Smooth muscle cell of the brain vasculature (primary cell): ENCODE results near the gene KANSL1.
"Not testable (repeated sequence)": the region's sequence is repeated elsewhere in the genome, so short reads cannot be mapped to it uniquely, and the experiment has no call there.

ENCODE experiments used
- DNase-seq: peaks from one replicate; pipeline ENCODE4 v3.0.0-alpha.2; 2012; ENCODE audit warnings: low read depth, low spot score

Gene KANSL1

DNA sequence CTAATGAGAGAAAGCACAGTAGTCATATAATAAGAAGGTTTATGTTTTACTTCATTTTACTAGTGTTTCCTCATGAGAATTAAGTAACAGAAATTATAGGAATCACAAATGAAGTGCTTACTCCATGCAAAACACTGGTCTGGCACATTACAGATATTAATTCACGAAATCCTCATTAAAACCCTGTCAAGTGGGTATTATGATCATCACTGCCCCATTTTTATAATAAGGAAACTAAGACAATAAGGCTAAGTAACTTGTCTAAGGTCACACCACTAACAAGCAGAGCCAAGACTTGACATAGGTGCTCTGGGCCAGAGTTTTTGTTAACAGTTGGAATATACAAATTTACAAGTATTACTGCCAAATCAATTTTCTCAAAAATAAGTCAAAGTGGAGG, 83.0 kb downstream of the KANSL1 start:
- DNase-seq: no peak

DNA sequence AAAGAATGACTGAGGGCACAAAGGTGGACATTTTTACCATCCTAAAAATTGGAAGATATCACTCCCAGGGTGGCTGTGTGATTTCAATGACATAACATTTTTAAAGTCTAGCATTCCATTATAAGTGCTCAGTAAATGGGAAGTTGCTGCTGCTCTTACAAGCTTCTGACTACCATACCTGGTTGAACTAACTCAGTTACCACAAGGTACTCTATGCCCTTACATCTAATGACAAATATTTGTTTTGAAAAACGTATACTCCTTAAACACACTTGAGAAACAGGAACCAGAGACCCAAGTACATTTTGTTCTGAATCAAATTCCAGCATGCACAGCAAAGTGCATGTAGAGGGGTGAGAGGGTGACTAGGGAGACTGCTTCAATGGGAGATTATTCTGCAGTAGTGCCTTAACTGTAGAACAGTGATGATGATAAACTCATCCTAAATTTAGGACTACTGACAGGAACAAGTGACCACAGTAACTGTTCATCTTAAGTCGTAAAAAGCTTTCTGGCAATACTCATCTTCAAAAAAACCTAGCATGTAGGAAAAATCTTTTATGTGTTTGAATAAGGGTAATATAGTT, 83.5 kb downstream of the KANSL1 start:
- no peak for DNase-seq

DNA sequence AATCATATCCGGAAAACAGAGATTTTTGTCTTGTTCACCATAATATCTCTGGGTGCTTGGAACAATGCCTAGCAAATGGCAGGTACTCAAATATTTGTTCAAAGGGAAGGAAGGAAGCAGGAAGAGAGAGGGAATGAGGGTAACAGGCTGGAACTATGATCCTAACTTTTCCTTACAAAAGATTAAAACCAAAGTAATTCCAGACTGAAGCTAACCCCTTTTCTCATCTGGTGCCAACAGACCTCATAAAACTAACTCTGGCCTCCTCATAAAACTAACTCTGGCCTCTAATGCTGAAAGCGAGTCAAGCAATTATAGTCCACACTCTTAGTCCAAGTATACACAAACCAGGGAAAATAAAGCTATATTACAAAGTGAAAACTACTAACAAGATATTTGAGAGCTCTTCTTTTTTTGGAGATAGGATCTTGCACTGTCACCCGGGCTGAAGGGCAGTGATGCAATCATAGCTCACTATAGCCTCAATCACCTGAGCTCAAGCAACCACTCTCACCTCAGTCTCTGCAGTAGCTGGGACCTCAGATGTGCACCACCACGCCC, 84.6 kb downstream of the KANSL1 start:
- no peak for DNase-seq

DNA sequence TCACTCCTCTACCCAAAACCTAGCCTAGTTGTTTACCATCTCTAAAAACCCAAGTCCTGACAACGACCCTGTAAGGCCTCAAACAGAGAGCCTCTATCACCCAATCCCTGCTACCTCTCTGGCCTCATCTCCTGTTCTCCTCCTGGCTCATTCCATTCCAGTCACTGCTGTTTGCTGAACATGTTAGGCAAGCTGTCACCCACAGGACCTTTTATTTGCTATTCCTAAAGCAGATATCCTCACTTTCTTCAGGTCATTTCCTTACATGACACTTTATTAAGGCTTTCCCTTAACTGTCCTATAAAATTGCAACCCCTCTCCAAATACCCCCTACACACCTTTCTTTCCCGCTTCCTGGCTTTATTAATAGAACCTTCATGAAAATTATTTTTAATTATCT, 85.1 kb downstream of the KANSL1 start:
- DNase-seq: no peak

DNA sequence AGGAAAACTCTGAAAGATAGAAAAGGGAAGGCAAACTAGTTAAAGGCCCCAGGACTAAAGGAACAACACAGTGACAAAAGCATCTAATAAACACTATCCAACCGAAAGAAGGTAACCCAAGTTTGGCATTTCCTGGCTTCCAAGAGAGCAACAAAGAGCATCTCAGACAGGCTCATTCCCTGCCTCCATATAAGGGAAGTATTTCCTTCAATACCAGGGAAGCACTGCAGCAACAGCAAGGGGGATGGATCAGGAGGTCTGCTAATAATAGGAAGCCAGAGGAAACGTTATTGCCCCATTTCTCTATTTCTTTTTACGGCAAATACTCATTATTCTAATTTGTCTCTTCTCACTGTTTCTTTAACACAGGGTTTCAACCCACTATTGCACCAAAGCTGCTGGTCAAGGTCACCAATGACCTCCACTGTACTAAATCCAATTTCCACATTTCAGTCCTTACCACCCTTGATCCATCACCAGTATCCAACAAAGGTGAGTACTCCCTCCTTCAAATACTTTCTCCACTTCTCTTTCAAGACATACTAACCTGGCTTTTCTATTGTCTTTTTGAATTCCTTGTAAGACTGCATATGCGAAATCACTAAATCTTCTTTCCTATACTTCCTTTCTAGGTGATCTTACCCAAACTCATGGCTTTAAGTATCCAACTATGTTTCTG, 86.1 kb downstream of the KANSL1 start:
- no peak for DNase-seq

DNA sequence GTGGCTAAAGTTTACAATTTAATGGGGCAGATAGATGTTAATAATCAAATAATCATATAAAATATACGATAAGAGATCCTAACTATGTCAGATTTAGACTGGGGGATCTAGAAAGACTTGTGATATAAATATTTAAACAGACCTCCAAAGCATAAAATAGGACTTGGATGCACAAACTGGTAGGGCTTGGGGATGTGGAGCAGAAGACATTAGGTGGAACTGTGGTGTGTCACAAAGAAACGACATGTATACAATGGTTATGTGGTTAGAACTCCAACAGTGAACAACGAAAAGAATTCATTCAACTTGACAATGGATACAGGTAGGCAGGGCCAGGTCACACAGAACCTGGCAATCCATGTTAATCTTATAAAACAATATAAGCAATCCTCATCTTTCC, 90.4 kb downstream of the KANSL1 start:
- not testable (repeated sequence) for DNase-seq

DNA sequence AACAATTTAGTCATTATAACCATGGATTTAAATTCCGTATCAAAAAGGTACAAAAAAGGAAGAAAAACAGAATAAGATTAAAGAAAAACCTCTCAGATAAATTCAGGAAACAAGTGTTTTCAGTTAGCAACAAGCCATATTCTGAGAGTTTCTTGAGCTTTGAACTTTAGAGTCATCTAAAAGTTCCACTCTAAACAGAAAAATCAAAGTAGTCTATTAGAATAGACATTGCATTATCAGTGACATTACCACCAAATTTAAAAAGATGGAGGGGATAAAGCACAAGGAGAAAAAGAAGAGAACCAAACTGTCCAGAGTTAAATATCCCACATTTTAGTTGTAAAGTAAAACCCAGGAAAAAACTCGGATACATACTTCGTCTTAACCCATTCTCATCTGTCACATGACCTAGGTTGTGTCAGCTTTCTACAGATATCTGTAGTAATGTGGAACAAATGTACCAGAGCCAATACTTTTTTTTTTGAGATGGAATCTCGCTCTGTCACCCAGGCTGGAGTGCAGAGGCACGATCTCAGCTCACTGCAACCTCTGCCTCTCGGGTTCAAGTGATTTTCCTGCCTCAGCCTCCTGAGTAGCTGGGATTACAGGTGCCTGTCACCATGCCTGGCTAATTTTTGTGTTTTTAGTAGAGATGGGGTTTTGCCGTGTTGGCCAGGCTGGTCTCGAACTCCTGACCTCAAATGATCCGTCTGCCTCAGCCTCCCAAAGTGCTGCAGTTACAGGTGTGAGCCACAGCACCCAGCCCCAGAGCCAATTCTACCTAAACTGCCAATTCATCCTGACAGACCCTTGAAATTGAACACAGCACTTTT, 91.2 kb downstream of the KANSL1 start:
- DNase-seq: not testable (repeated sequence)

DNA sequence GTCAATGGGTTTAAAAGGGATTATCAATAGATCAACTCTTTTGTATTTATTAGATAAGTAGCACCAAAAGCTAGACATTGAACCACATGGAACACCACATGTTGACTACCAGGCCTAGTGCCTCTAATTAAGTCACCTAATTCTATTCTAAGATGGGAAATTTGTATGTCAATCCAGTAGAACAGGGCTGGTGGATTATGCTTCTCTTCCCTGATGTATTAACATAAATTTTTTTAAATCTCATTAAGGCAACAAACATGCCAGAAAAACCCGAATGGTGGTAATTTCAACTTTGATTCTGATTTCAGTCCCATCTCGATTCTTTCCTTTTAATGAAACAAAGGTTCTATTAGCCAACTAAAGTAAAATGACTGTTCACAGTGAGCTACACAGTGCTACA, 92.6 kb downstream of the KANSL1 start:
- DNase-seq: no peak

DNA sequence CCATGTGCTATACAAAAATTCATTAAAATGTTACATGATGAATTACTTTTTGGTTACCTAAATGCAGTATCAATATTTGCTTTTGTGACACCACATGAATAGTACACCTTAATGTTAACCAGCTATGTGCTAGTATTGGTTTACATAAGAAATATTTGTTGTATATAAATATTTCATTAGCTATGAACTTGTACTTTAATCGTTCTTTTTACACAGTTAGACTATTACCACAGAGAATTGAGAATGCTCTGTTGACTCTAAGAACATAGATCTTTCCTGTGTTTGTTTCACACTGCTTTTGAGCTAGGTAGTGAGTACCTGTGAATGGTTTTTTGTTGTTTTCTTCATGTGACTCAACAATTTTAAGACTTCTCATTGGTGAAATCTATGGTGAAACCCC, 93.4 kb downstream of the KANSL1 start:
- no peak for DNase-seq

DNA sequence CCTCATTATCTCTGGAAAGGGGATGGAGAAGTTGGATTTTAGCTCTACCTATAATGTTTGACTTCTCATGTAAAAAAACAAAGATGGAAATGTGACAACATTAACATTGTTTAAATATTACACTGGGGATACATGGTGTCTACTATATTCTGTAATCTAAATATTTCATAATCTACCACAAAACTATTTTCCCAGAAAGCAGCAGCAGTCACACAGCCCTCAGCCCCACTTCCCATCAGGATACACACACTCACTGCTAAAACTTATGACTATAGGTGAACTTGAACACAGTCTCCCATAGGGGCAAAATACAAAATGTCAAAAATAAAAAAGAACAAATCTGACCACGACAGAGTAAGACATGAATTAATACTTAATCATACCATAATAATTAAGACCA, 95.7 kb downstream of the KANSL1 start:
- DNase-seq: no peak

DNA sequence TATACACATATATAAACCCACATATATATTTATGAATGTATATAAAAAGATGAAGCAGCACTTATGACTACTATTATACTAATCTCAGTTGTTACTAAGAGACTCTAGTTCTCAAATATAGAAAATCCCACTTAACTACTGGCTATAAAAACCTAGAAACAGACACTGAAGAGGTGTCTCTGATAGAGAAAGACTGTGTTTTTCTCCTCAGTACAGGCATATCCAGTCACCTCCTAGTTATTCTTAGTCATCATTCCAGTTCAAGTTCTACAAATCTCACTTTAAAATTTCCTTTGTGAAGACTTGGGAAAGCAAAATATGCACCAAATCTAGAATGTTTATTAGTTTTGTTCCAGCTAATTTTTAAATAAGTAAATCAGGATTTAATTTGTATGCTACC, 100.2 kb downstream of the KANSL1 start:
- no peak for DNase-seq

DNA sequence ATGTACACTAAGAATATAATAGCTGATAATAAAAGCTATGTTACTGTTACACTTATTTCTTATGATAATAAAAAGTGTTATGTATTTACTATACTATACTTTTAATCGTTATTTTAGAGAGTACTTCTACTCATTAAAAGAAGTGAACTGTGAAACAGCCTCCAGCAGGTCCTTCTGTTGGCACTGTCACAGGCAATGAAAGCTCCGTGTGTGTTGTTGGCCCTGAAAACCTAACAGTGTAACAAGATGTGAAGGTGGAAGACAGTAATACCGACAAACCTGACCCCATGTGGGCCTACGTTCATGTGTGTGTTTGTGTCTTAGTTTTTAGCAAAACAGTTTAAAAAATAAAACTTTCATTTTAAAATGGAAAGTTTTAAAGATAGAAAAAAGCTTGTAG, 102.4 kb downstream of the KANSL1 start:
- DNase-seq: no peak

DNA sequence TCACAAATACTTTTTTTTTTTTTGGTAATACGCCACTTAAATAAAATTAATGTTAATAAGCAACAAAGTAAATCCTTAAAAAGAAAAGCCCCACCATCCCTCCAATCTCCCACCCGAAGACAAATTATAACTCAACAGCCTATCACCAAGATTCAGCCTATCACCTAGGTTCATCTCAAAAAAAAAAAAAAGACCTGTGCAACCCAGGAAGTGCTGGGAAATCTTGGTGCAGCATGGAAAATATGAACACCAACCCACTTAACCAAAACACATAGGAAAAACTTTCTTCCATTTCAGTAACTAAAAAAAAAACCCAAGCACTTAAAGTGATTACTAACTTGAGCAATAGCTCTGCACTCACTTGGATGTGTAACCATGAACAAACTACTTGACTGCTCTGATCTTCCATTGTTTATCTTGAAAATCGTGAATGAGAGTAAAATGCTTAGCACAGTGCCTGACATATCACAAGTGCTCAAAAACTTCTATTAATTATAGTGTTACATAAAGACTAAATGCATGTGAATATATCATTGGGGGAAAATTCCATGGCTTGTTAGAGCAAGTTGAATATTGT, 103.8 kb downstream of the KANSL1 start:
- DNase-seq: no peak

DNA sequence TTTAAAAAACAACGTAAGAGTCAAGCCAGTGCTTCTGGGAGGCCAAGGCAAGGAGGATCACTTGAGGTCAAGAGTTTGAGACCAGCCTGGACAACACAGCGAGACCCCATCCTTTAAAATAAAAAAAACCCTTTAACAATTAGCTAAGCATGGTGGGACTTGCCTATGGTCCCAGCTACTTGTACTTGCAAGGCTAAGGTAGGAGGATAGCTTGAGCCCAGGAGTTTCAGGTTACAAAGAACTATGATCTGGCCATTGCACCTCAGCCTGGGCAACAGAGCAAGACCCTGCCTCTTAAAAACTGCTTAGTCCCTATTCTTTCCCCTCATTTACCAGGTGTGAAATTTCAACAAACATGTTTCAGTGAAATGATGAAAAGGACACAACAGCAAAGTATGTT, 104.6 kb downstream of the KANSL1 start:
- DNase-seq: no peak

DNA sequence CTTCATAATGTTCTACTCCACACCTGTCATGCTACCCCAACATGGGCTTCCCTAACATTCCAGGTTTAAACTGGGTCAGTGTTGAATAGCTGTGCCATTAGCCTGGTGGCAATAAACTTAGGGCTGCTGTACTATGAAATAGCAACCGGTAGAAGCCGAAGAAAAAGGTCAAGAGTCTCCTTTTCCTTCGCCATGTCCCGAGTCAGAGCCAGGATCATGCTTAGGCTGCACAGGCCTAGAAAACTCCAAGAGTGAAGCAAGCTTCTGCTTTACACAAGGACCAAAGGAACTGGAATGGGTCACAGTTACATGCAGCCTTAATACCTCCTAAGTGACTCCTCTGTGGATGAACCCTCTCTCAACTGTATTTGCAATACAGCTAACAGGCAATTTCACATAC, 105.4 kb downstream of the KANSL1 start:
- DNase-seq: not testable (repeated sequence)

DNA sequence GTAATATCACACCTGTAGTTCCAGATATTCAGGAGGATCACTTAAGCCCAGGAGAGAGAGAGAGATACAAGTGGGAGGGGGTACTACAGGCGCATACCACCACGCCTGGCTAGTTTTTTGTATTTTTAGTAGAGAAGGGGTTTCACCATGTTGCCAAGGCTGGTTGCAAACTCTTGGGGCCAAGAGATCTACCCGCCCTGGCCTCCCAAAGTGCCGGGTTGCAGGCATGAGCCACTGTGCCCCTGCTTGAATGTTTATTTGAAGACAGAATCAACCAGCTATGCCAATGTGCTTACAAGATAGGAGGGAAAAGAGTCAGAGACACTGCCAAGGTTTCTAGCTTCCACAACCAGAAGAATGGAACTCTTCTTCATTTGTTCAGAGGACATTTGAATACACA, 106.4 kb downstream of the KANSL1 start:
- no peak for DNase-seq

DNA sequence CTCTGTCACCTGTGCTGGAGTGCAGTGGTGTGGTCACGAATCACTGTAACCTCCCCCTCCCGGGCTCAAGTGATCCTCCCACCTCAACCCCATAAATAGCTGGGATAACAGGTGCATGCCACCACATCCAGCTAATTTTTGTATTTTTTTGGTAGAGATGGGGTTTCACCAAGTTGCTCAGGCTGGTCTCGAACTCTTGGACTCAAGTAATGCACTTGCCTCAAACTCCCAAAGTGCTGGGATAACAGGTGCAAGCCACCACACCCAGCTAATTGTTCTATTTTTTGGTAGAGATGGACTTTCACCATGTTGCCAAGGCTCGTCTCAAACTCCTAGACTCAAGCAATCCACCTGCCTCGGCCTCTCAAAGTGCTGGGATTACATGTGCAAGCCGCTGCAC, 107.7 kb downstream of the KANSL1 start:
- no peak for DNase-seq

DNA sequence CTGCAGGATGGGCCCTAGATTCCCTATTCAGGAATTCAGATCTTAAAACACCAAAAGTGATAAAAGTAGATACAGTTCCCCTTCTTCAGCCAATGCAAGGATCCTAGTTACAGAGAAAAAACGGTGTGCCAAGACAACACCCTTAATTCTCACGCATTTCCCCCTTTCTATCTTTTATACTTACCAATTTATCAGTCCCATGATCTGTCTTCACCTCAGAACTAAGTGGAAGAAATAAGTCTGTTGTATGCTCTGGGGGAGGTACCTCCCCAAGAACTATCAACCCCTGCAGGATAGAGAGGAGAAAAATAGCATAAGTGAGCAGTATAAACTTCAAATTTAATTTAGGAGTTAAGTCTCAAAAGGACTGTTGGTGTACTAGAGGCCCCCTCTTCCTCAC, 111.0 kb downstream of the KANSL1 start:
- no peak for DNase-seq

DNA sequence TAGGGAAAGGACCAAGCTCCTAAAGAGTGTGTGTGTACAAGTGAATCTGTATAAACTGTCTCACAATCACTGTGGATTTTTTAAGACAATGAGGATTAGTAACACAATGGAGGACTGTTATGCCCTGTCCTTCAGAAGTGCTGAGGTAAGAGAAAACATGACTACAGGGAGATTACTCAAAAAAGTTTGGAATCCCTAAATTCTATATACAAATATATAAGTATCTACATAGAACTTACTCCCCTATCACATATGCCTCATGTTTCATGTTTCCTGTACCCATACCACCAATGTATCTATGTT, 112.3 kb downstream of the KANSL1 start:
- DNase-seq: no peak

DNA sequence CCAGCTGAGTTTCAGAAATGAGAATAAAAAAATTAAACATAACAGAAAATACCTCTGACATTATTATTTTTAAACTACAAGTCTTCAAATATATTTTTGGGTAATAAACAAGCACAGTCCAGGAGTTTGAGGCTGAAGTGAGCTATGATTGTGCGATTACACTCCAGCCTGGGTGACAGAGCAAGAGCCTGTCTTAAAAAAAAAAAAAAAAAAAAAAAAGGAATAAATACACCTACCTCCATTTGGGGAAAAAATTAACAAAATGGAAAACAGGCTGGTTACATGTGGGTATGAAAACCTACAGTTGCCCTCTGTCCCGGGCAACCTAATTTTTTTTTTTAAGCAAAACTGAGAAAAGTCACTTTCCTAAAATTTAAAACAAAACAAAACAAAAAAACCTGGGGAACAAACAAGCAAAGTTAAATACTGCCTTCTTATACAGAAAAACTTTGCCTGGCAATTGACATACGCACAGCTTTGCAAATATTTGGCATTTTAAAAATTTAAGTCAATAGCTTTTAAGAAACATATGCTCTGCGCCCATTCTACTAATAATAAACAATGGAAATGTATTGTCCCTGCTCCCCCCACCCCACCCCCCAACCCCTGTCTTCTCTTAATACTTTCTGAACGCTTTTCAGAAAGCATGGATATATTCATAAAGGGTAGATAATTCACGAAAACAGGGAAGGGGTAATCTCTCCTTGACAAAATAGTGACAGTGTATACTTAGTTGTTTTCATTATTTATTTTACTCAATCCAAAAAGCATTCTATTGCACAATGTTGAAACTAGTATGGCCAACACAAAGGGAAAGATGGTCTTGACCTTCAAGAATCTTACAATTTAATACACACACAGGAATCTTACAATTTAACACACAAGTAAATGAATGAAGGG, 112.9 kb downstream of the KANSL1 start:
- DNase-seq: no peak

DNA sequence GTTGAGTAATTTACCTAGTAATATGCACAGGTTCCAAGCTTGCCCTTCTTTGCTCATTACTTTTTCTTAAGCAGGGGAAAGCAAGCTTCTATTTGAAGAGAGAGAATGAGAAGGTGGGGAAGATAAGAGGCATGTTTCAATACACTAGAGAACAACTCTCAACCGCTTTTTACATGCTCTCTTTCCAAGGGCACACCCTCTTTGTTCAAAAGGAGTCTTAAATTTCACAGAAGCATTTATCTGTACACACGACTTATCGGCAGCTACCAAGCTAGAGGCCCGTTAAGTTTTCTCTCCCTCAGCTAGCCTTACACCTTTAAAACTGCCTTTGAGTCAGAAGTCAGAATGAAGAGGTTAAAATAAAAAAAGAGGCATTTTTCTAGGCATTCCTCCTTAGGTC, 114.6 kb downstream of the KANSL1 start:
- DNase-seq: no peak
